ENCODE data around the gene P2RX1.

The P2RX1 gene

DNA sequence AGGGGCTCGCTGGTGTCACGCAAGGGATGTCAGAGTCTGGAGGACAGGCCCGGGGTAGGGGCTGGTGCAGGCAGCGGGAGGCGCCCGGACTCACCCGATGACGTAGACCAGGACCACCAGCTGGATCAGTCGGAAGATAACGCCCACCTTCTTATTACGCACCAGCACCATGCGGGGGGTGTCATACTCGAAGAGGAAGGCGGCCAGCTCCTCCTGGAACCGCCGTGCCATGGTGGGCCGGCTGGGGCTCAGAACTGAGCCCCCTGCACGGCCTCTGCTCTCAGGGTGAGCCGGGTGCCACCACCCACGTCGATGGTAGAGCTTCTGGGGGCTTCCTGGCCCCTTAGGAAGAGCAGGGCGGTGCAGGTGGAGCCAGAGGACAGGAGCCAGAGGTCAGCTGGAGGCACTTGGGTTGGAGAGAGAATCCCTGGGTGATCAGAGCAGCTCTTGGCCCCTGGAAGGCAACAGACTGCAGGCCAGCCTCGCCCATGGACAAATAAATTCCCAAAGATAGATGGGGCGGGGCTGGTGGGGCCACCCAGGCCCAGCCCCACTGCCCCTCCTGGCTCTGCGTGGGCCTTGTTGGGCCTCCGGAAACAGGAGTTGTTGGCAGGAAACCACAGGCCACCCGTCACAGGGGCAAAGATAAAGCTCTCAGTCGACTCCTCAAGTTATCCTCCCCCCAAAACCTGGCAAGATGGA lies at the start of gene P2RX1:
Gene P2RX1, minus strand, starts transcription at position 471 of the 702 bp plus-strand sequence. Its CDS starts 240 bp downstream, at position 231.
- Histone ChIP-seq H3K9ac (ENCODE audit: low read length in 5 of 5) (no peak within 1 kb of the TSS), H3K27me3 (ENCODE audit: control insufficient read depth in 5 of 5, insufficient read depth in 4 of 5, low read length in 5 of 5) (peaks cover 0 to 8% (median 0%) of the 10 kb centered on the region in 5 donors), H3K36me3 (ENCODE audit: control insufficient read depth in 5 of 5, insufficient read depth in 5 of 5, low read length in 5 of 5) (no peaks in the 10 kb centered on the region), H3K27ac (ENCODE audit: low read depth, low read length) (no peak within 1 kb of the TSS), H3K4me1 (ENCODE audit: control insufficient read depth in 5 of 5, insufficient read depth in 5 of 5, low read length in 5 of 5) (peaks cover 0 to 35% (median 9%) of the 10 kb centered on the region in 5 donors), H3K9me3 (ENCODE audit: control insufficient read depth in 5 of 5, low read length in 5 of 5) (peaks cover 0 to 2% (median 0%) of the 10 kb centered on the region in 5 donors), H3K4me3 (ENCODE audit: low read depth in 1 of 5, low read length in 5 of 5) (peak within 1 kb of the TSS in 2 of 5 donors; percentile 16 to 26)

- peaks cover 0 to 26% (median 17%) of the 10 kb centered on the region in 5 donors for H3K4me1 ChIP-seq (ENCODE audit: control insufficient read depth in 5 of 5, insufficient read depth in 5 of 5, low read length in 5 of 5)
- peaks cover 18 to 43% (median 35%) of the 10 kb centered on the region in 5 donors for H3K27me3 ChIP-seq (ENCODE audit: control insufficient read depth in 5 of 5, insufficient read depth in 4 of 5, low read length in 5 of 5)
- H3K9ac ChIP-seq (ENCODE audit: low read length in 5 of 5), result peak overlapping the region in 1 of 5 donors; percentile 41
Measured at GRCh38 chr17:3965118-3965800, 49.0 kb upstream of the P2RX1 start.

DNA sequence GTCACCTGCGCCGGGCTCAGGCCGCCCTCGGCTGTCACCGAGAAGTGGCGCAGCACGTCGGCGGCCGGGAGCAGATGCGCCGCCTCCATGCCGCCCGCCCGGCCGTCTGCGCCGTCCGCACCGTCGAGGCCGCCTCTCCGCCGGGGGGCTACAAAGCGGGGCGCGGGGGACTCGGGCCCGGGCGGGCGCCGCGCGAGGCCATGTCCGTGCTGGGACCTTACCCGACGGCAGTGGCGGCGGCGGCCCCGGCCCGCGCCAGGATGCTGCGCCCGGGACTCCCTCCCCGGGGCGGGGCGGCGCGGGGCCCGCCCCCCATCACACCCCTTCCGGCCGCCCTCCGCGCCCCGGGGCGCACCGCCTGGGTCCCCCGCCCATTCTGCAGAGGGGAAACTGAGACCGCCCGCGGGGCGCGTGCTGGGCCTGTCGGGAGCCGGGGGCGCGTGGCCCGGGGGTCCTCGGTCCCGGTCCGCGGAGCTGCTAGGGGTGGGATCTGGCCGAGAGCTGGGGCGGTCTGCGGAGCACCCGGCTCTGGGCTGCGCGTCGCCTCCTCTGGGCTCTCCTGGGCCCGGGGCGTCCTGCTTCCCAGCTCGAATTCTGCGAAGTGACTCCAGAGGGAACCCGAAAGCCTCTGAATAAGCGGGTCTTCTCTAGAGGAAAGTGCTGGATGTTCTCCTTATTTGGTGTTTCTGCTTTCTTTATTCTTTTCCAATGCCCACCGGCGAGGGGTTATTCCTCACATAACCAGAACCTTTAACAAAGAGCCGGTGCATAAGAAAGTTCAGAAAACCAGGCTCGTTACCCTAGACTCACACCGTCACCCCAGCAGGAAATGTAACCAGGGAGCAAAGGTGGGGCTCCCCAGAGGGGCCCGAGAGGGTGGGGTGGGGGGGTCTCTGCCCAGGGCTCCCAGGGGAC lies 48.2 kb upstream of the P2RX1 start, which contains the start of gene ATP2A3:
Gene ATP2A3, minus strand, starts transcription at position 235 of the 915 bp plus-strand sequence. Its CDS starts 146 bp downstream, at position 89.
- peaks cover 18 to 45% (median 38%) of the 10 kb centered on the region in 5 donors for H3K27me3 ChIP-seq (ENCODE audit: control insufficient read depth in 5 of 5, insufficient read depth in 4 of 5, low read length in 5 of 5)
- no peaks in the 10 kb centered on the region for H3K9me3 ChIP-seq (ENCODE audit: control insufficient read depth in 5 of 5, low read length in 5 of 5)
- H3K27ac ChIP-seq (ENCODE audit: low read depth, low read length), result no peak within 1 kb of the TSS
- no peaks in the 10 kb centered on the region for H3K36me3 ChIP-seq (ENCODE audit: control insufficient read depth in 5 of 5, insufficient read depth in 5 of 5, low read length in 5 of 5)
- peaks cover 0 to 26% (median 17%) of the 10 kb centered on the region in 5 donors for H3K4me1 ChIP-seq (ENCODE audit: control insufficient read depth in 5 of 5, insufficient read depth in 5 of 5, low read length in 5 of 5)
- peak within 1 kb of the TSS; percentile 27 to 58 (median 34) for H3K4me3 ChIP-seq (ENCODE audit: low read depth in 1 of 5, low read length in 5 of 5)
- H3K9ac ChIP-seq (ENCODE audit: low read length in 5 of 5), result peak within 1 kb of the TSS in 2 of 5 donors; percentile 41 to 45

More at GRCh38 chr17:3965118-3965800, 49.0 kb upstream of the P2RX1 start:
- H3K9me3 ChIP-seq (ENCODE audit: control insufficient read depth in 5 of 5, low read length in 5 of 5), result no peaks in the 10 kb centered on the region
- H3K4me3 ChIP-seq (ENCODE audit: low read depth in 1 of 5, low read length in 5 of 5), result peak overlapping the region in 4 of 5 donors; percentile 27 to 58 (median 45)
- no peak overlapping the region for H3K27ac ChIP-seq (ENCODE audit: low read depth, low read length)
- H3K36me3 ChIP-seq (ENCODE audit: control insufficient read depth in 5 of 5, insufficient read depth in 5 of 5, low read length in 5 of 5), result no peaks in the 10 kb centered on the region

GRCh38 chr17:3963237-3964201 lies 47.3 kb upstream of the P2RX1 start:
- peaks cover 18 to 45% (median 38%) of the 10 kb centered on the region in 5 donors for H3K27me3 ChIP-seq (ENCODE audit: control insufficient read depth in 5 of 5, insufficient read depth in 4 of 5, low read length in 5 of 5)
- peak overlapping the region in 2 of 5 donors; percentile 38 to 56 for H3K4me3 ChIP-seq (ENCODE audit: low read depth in 1 of 5, low read length in 5 of 5)
- H3K4me1 ChIP-seq (ENCODE audit: control insufficient read depth in 5 of 5, insufficient read depth in 5 of 5, low read length in 5 of 5), result peaks cover 0 to 26% (median 17%) of the 10 kb centered on the region in 5 donors
- no peak overlapping the region for H3K27ac ChIP-seq (ENCODE audit: low read depth, low read length)
- no peaks in the 10 kb centered on the region for H3K9me3 ChIP-seq (ENCODE audit: control insufficient read depth in 5 of 5, low read length in 5 of 5)
- no peaks in the 10 kb centered on the region for H3K36me3 ChIP-seq (ENCODE audit: control insufficient read depth in 5 of 5, insufficient read depth in 5 of 5, low read length in 5 of 5)
- H3K9ac ChIP-seq (ENCODE audit: low read length in 5 of 5), result no peak overlapping the region

GRCh38 chr17:3962965-3963236 lies 46.6 kb upstream of the P2RX1 start:
- H3K27ac ChIP-seq (ENCODE audit: low read depth, low read length), result no peak overlapping the region
- H3K4me1 ChIP-seq (ENCODE audit: control insufficient read depth in 5 of 5, insufficient read depth in 5 of 5, low read length in 5 of 5), result peaks cover 0 to 26% (median 17%) of the 10 kb centered on the region in 5 donors
- peak overlapping the region in 1 of 5 donors; percentile 56 for H3K4me3 ChIP-seq (ENCODE audit: low read depth in 1 of 5, low read length in 5 of 5)
- H3K27me3 ChIP-seq (ENCODE audit: control insufficient read depth in 5 of 5, insufficient read depth in 4 of 5, low read length in 5 of 5), result peaks cover 18 to 45% (median 38%) of the 10 kb centered on the region in 5 donors
- no peaks in the 10 kb centered on the region for H3K36me3 ChIP-seq (ENCODE audit: control insufficient read depth in 5 of 5, insufficient read depth in 5 of 5, low read length in 5 of 5)
- H3K9ac ChIP-seq (ENCODE audit: low read length in 5 of 5), result no peak overlapping the region
- H3K9me3 ChIP-seq (ENCODE audit: control insufficient read depth in 5 of 5, low read length in 5 of 5), result no peaks in the 10 kb centered on the region

- no peak overlapping the region for H3K27ac ChIP-seq (ENCODE audit: low read depth, low read length)
- H3K27me3 ChIP-seq (ENCODE audit: control insufficient read depth in 5 of 5, insufficient read depth in 4 of 5, low read length in 5 of 5), result peaks cover 18 to 45% (median 38%) of the 10 kb centered on the region in 5 donors
- H3K4me1 ChIP-seq (ENCODE audit: control insufficient read depth in 5 of 5, insufficient read depth in 5 of 5, low read length in 5 of 5), result peaks cover 0 to 26% (median 17%) of the 10 kb centered on the region in 5 donors
- H3K9ac ChIP-seq (ENCODE audit: low read length in 5 of 5), result no peak overlapping the region
- no peaks in the 10 kb centered on the region for H3K36me3 ChIP-seq (ENCODE audit: control insufficient read depth in 5 of 5, insufficient read depth in 5 of 5, low read length in 5 of 5)
- H3K4me3 ChIP-seq (ENCODE audit: low read depth in 1 of 5, low read length in 5 of 5), result no peak overlapping the region
- H3K9me3 ChIP-seq (ENCODE audit: control insufficient read depth in 5 of 5, low read length in 5 of 5), result no peaks in the 10 kb centered on the region
Measured at GRCh38 chr17:3962217-3962964, 46.1 kb upstream of the P2RX1 start.

- Histone ChIP-seq H3K4me3 (ENCODE audit: low read depth in 1 of 5, low read length in 5 of 5) (no peak overlapping the region), H3K9me3 (ENCODE audit: control insufficient read depth in 5 of 5, low read length in 5 of 5) (no peaks in the 10 kb centered on the region), H3K27me3 (ENCODE audit: control insufficient read depth in 5 of 5, insufficient read depth in 4 of 5, low read length in 5 of 5) (peaks cover 18 to 44% (median 37%) of the 10 kb centered on the region in 5 donors), H3K4me1 (ENCODE audit: control insufficient read depth in 5 of 5, insufficient read depth in 5 of 5, low read length in 5 of 5) (peaks cover 0 to 26% (median 17%) of the 10 kb centered on the region in 5 donors), H3K9ac (ENCODE audit: low read length in 5 of 5) (no peak overlapping the region), H3K36me3 (ENCODE audit: control insufficient read depth in 5 of 5, insufficient read depth in 5 of 5, low read length in 5 of 5) (no peaks in the 10 kb centered on the region), H3K27ac (ENCODE audit: low read depth, low read length) (no peak overlapping the region)
Measured at GRCh38 chr17:3961564-3962047, 45.3 kb upstream of the P2RX1 start.

- Histone ChIP-seq H3K4me1 (ENCODE audit: control insufficient read depth in 5 of 5, insufficient read depth in 5 of 5, low read length in 5 of 5) (peaks cover 0 to 26% (median 17%) of the 10 kb centered on the region in 5 donors), H3K27me3 (ENCODE audit: control insufficient read depth in 5 of 5, insufficient read depth in 4 of 5, low read length in 5 of 5) (peaks cover 18 to 42% (median 35%) of the 10 kb centered on the region in 5 donors), H3K27ac (ENCODE audit: low read depth, low read length) (no peak overlapping the region), H3K9me3 (ENCODE audit: control insufficient read depth in 5 of 5, low read length in 5 of 5) (no peaks in the 10 kb centered on the region), H3K36me3 (ENCODE audit: control insufficient read depth in 5 of 5, insufficient read depth in 5 of 5, low read length in 5 of 5) (no peaks in the 10 kb centered on the region), H3K4me3 (ENCODE audit: low read depth in 1 of 5, low read length in 5 of 5) (no peak overlapping the region), H3K9ac (ENCODE audit: low read length in 5 of 5) (no peak overlapping the region)
Measured at GRCh38 chr17:3960764-3961163, 44.5 kb upstream of the P2RX1 start.
